ENCODE data around the gene CDH9.

DNA sequence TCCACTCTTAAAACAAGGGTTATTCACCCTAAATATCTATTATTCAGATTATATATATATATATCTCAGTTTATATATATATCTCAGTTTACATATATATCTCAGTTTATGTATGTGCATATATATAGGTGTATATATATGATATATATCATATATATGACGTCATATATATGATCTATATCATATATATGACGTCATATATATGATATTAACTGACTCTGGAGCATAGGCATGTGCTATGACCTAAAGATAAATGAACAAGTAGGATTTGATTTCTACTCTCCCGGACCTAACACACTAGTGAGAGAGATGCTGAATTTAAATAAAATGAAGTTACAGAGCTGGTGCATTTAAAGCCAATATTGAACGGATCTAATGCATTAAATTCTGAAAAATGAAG lies 174.3 kb downstream of the CDH9 start:
- TF ChIP-seq GATA2 (IDR thresholded peaks at IDR 0.05; ENCODE audit: low read depth, low read length) (no peak), GATA3 (IDR thresholded peaks at IDR 0.05; ENCODE audit: low read depth, low read length) (no peak)
